Thoracic aorta (tissue), 2 donors: ENCODE results near the gene FUT7. TPM values are rescaled to one million over a fixed set of nuclear protein-coding genes. Genes with fewer than 3 reads are reported as not detected.

Source experiments
- ATAC-seq: fragments of 150-250 bp; one replicate; pipeline ENCODE4 v1.8.0; 2017; ENCODE audit warnings: low read depth; ENCODE audit not compliant: insufficient number of reproducible peaks, low FRiP score
- DNase-seq: peaks from one replicate; pipeline ENCODE4 v3.0.0-alpha.2; 2020; ENCODE audit warnings: low spot score
- H3K27ac ChIP-seq, 2 donors: fragments of 200-600 bp; sonication (generic); 1 replicate in 1 of 2; 2 replicates in 1 of 2; pipeline ENCODE4 v1.5.1; 2016; ENCODE audit warnings: mild to moderate bottlenecking in 2 of 2, moderate library complexity in 2 of 2
- H3K27me3 ChIP-seq: fragments of 200-600 bp; sonication (generic); replicated peaks from 2 replicates; pipeline ENCODE4 v1.6.0; 2016; ENCODE audit warnings: mild to moderate bottlenecking; ENCODE audit not compliant: insufficient read depth
- H3K36me3 ChIP-seq: fragments of 200-600 bp; sonication (generic); one replicate; pipeline ENCODE4 v1.5.1; 2016
- H3K4me1 ChIP-seq, 2 donors: fragments of 200-600 bp; sonication (generic); 1 replicate in 1 of 2; 2 replicates in 1 of 2; pipeline versions ENCODE4 v1.5.1 to v1.6.0; 2016; ENCODE audit warnings: low read depth in 2 of 2, mild to moderate bottlenecking in 1 of 2; ENCODE audit not compliant: control insufficient read depth in 1 of 2
- H3K4me3 ChIP-seq: fragments of 200-600 bp; sonication (generic); 2 replicates; pipeline ENCODE4 v1.5.1; 2016; ENCODE audit warnings: mild to moderate bottlenecking
- H3K9me3 ChIP-seq: fragments of 200-600 bp; sonication (generic); 2 replicates; pipeline ENCODE4 v1.5.1; 2016
- total RNA-seq, 2 donors: library from RNA; depleted of rRNA; stranded (reverse); fragments of >200 nt; gene quantifications; one replicate each; pipeline versions ENCODE4 v1.1.0 to v1.2.3, GENCODE V29; 2016
- TF ChIP-seq, protein P1 (sequence below): fragments of 200-600 bp; sonication (generic); IDR thresholded peaks from one replicate; pipeline ENCODE4 v1.5.1; 2019; ENCODE audit warnings: antibody characterized with exemption

The FUT7 gene
- total RNA-seq, 2 donors from 2014 or later, result not detected

DNA sequence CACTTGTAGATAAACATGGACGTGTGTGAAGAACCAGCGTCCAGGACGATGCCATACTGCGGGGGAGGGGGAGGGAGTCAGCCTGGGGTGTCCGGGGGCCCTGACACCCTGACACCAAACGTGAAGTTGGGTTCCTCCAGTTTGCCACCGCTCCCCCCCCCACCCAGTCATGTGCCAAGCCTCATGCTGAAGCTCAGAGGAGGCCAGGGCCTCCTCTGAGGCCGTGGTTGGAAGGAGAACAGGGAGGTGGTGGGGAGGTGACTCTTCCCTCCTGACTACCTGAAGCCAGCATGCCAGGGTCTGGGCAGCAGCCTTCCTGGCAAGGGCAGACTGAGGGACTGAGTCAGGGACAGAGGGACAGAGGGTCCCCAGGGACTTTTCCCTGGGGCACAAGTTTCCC, 20.4 kb upstream of the FUT7 start:
- Histone ChIP-seq H3K27ac (no peak overlapping the region), H3K9me3 (no peaks in the 10 kb centered on the region), H3K4me1 (peaks cover 7 to 23% of the 10 kb centered on the region in 2 donors), H3K4me3 (no peak overlapping the region), H3K27me3 (peaks cover 22% of the 10 kb centered on the region), H3K36me3 (no peaks in the 10 kb centered on the region)
- DNase-seq (no peak), ATAC-seq (no peak)
- TF ChIP-seq, protein P1, sequence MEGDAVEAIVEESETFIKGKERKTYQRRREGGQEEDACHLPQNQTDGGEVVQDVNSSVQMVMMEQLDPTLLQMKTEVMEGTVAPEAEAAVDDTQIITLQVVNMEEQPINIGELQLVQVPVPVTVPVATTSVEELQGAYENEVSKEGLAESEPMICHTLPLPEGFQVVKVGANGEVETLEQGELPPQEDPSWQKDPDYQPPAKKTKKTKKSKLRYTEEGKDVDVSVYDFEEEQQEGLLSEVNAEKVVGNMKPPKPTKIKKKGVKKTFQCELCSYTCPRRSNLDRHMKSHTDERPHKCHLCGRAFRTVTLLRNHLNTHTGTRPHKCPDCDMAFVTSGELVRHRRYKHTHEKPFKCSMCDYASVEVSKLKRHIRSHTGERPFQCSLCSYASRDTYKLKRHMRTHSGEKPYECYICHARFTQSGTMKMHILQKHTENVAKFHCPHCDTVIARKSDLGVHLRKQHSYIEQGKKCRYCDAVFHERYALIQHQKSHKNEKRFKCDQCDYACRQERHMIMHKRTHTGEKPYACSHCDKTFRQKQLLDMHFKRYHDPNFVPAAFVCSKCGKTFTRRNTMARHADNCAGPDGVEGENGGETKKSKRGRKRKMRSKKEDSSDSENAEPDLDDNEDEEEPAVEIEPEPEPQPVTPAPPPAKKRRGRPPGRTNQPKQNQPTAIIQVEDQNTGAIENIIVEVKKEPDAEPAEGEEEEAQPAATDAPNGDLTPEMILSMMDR, result no peak

DNA sequence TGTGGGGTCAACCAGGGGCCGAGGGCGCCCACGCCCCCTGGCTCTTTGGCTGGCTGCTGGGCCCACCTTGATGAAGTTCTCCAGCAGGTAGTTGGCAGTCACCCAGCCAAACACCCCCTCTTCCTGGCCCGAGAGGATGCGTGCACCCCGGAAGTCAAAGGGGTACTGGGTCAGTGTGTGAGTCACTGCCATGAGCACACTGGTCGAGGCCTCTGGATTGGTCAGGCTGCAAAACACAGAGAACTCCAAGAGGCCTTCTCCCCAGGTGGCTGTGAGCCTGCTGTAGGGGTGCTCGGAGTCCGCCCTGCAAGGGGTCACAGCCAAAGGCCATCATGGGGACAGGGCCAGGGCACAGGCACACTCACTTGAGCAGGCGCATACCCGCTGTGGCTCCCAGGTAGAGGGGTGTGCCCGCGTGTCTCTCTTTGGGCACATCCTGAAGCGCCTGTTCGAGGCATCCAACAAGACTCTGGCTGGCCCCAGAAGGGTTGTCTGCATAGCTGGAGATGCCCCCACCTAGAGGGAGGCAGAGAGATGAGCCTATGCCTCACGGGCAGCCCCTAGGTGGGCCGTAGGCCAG, 19.3 kb upstream of the FUT7 start:
- H3K27ac ChIP-seq, result no peak overlapping the region
- H3K9me3 ChIP-seq, result no peaks in the 10 kb centered on the region
- H3K27me3 ChIP-seq, result peaks cover 22% of the 10 kb centered on the region
- ATAC-seq (no peak), DNase-seq (no peak)
- H3K4me3 ChIP-seq, result no peak overlapping the region
- H3K36me3 ChIP-seq, result no peaks in the 10 kb centered on the region
- peaks cover 8 to 25% of the 10 kb centered on the region in 2 donors for H3K4me1 ChIP-seq
- TF ChIP-seq, protein P1, result no peak

DNA sequence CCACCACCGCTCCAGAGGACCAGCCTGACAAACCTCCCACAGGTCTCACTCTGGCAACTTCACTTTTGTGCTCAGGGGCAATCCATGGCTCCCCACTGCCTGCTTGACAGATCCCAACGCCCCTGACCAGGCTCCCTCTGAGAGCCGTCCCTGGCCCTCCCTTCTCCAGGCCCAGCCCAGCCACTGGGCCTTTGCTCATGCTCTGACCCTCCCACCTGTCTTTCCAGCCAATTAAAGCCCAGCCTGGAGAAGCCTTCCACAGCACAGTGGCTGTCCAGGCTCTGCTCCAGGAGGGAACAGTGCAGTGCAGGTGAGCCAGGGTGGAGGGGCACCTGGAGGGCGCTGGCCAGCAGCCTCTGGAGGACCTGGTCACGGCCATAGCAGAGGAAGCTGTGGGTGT, 18.7 kb upstream of the FUT7 start:
- no peaks in the 10 kb centered on the region for H3K9me3 ChIP-seq
- TF ChIP-seq, protein P1, result no peak
- DNase-seq (no peak), ATAC-seq (no peak)
- H3K4me1 ChIP-seq, result peaks cover 10 to 24% of the 10 kb centered on the region in 2 donors
- H3K36me3 ChIP-seq, result no peaks in the 10 kb centered on the region
- H3K4me3 ChIP-seq, result no peak overlapping the region
- no peak overlapping the region for H3K27ac ChIP-seq
- H3K27me3 ChIP-seq, result peaks cover 22% of the 10 kb centered on the region

DNA sequence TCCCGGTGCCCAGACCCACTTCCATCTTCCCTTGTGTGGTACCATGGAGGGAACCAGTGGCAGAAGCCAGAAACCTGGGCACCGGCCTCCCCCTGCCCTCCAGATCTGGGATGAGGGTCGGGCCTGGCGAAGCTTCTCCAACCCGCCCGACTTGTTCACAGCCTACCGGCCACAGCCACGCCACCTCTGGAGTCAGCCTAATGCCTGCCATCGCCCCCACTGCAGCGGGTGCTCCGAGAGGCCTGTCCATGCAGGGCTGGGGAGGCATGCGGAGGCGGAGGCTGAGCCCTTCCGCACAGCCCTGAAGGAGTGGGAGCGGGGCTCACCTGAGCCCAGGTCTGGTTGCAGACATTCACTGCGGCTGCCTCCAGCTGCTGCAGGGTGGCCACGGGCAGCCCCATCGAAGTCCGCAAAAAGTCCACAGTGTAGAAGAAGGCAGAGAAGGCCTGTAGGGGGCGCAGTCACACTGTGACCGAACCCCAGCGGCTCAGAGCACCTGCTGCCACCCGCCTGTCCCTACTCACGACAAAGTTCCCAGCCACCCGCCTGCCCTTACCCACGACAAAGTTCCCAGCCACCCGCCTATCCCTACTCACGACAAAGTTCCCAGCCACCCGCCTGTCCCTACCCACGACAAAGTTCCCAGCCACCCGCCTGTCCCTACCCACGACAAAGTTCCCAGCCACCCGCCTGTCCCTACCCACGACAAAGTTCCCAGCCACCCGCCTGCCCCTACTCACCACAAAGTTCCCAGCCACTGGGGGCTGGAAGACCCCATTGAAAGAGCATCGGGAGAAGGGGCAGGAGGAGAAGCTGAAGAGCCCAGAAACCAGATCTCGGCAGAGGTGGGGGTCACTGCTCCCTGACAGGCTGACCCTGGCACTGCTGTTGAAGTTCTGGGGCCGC, 17.9 kb upstream of the FUT7 start:
- H3K4me1 ChIP-seq, result peaks cover 16 to 23% of the 10 kb centered on the region in 2 donors
- ATAC-seq (no peak), DNase-seq (no peak)
- peaks cover 22% of the 10 kb centered on the region for H3K27me3 ChIP-seq
- no peak overlapping the region for H3K4me3 ChIP-seq
- TF ChIP-seq, protein P1, result peak; percentile 8
- no peaks in the 10 kb centered on the region for H3K36me3 ChIP-seq
- H3K9me3 ChIP-seq, result no peaks in the 10 kb centered on the region
- no peak overlapping the region for H3K27ac ChIP-seq
